Sigmoid colon (tissue), 7 donors: ENCODE results near the gene EPHA8. TPM values are rescaled to one million over a fixed set of nuclear protein-coding genes. Genes with fewer than 3 reads are reported as not detected.

ENCODE experiments used
- DNase-seq: peaks from one replicate; pipeline ENCODE4 v3.0.0-alpha.2; 2019
- H3K27ac ChIP-seq, 4 donors: fragments of 200-600 bp; sonication (generic); one replicate each; pipeline ENCODE4 v1.5.1; 2016 to 2019; ENCODE audit warnings: mild to moderate bottlenecking in 1 of 4
- H3K27me3 ChIP-seq, 3 donors: fragments of 200-600 bp; sonication (generic); one replicate each; pipeline ENCODE4 v1.5.1; 2019; ENCODE audit warnings: mild to moderate bottlenecking in 1 of 3
- H3K36me3 ChIP-seq, 4 donors: fragments of 200-600 bp; sonication (generic); one replicate each; pipeline ENCODE4 v1.5.1; 2016 to 2019
- H3K4me1 ChIP-seq, 4 donors: fragments of 200-600 bp; sonication (generic); one replicate each; pipeline ENCODE4 v1.5.1; 2017 to 2019
- H3K4me3 ChIP-seq, 4 donors: fragments of 200-600 bp; sonication (generic); one replicate each; pipeline ENCODE4 v1.5.1; 2017 to 2019; ENCODE audit warnings: mild to moderate bottlenecking in 2 of 4, moderate library complexity in 1 of 4
- H3K9me3 ChIP-seq, 4 donors: fragments of 200-600 bp in 3 of 4; sonication (generic) in 3 of 4; one replicate each; pipeline versions ENCODE4 v1.5.1 to v1.6.1; 2013 to 2019
- EP300 ChIP-seq, 4 donors: sonication (generic); formaldehyde crosslinking; IDR thresholded peaks; one replicate each; pipeline ENCODE4 v1.6.1; 2017; ENCODE audit warnings: antibody characterized with exemption in 4 of 4
- POLR2A ChIP-seq, 2 donors: fragments of 450-650 bp; IDR thresholded peaks; one replicate each; pipeline ENCODE4 v1.6.1; 2016; ENCODE audit warnings: antibody characterized with exemption in 2 of 2, mild to moderate bottlenecking in 2 of 2, moderate library complexity in 2 of 2
- POLR2AphosphoS5 ChIP-seq, 4 donors: sonication (generic); formaldehyde crosslinking; IDR thresholded peaks; one replicate each; pipeline ENCODE4 v1.6.1; 2017; ENCODE audit warnings: antibody characterized with exemption in 4 of 4
- WGBS, 2 donors: extraction: QIAGEN DNeasy Blood & Tissue Kit; methylation state at CpG; one replicate each; pipeline ENCODE4 v1.1.7; 2013; 5-methylcytosine and 5-hydroxymethylcytosine counted together
- intact Hi-C: fragments of 100-400 bp; cut with DNase I; formaldehyde crosslinking; loops from one replicate; pipeline ENCODE4 v1.15.1; 2023
- polyA plus RNA-seq, 3 donors: library from polyadenylated mRNA; stranded (reverse); fragments of 200-250 nt; gene quantifications; one replicate each; pipeline ENCODE4 v1.2.3, GENCODE V29; 2013
- total RNA-seq, 4 donors: library from RNA; depleted of rRNA; stranded (reverse); fragments of >200 nt; gene quantifications; one replicate each; pipeline ENCODE4 v1.1.0, GENCODE V29; 2016
- TF ChIP-seq, protein P1 (sequence below), 4 experiments: fragments of 450-650 bp in 3 of 4; fragments of 200-600 bp in 1 of 4; IDR thresholded peaks; one replicate each; pipeline ENCODE4 v1.5.1; 2016 to 2019; ENCODE audit warnings: antibody characterized with exemption in 4 of 4, mild to moderate bottlenecking in 3 of 4, moderate library complexity in 2 of 4
- donor health status: healthy with polysubstance abuse.
- donor health status: Bipolar disorder and iron deficiency.
- donor health status: healthy.

Gene EPHA8
- total and polyA plus RNA-seq, 7 donors: not detected

GRCh38 chr1:22579541-22580155 is 16.4 kb downstream of the EPHA8 start:
- Histone ChIP-seq H3K9me3 (no peaks in the 10 kb centered on the region), H3K27ac (no peak overlapping the region), H3K27me3 (no peaks in the 10 kb centered on the region), H3K36me3 (no peaks in the 10 kb centered on the region), H3K4me3 (no peak overlapping the region), H3K4me1 (no peaks in the 10 kb centered on the region)
- 65 to 66% methylated on average over 7 of the region's 7 CpGs for WGBS, 2 donors
- TF ChIP-seq, protein P1, sequence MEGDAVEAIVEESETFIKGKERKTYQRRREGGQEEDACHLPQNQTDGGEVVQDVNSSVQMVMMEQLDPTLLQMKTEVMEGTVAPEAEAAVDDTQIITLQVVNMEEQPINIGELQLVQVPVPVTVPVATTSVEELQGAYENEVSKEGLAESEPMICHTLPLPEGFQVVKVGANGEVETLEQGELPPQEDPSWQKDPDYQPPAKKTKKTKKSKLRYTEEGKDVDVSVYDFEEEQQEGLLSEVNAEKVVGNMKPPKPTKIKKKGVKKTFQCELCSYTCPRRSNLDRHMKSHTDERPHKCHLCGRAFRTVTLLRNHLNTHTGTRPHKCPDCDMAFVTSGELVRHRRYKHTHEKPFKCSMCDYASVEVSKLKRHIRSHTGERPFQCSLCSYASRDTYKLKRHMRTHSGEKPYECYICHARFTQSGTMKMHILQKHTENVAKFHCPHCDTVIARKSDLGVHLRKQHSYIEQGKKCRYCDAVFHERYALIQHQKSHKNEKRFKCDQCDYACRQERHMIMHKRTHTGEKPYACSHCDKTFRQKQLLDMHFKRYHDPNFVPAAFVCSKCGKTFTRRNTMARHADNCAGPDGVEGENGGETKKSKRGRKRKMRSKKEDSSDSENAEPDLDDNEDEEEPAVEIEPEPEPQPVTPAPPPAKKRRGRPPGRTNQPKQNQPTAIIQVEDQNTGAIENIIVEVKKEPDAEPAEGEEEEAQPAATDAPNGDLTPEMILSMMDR (IDR thresholded peaks at IDR 0.05): no peak
- no peak for TF ChIP-seq POLR2A (IDR thresholded peaks at IDR 0.05)
- no peak for TF ChIP-seq POLR2AphosphoS5 (IDR thresholded peaks at IDR 0.05)
- no peak for TF ChIP-seq EP300 (IDR thresholded peaks at IDR 0.05)
- DNase-seq: no peak
- intact Hi-C loops: no loop called here

GRCh38 chr1:22582661-22583635 is 19.7 kb downstream of the EPHA8 start:
- TF ChIP-seq EP300 (IDR thresholded peaks at IDR 0.05) (no peak), POLR2AphosphoS5 (IDR thresholded peaks at IDR 0.05) (no peak), POLR2A (IDR thresholded peaks at IDR 0.05) (no peak)
- TF ChIP-seq, protein P1 (IDR thresholded peaks at IDR 0.05): no peak
- no peak overlapping the region for H3K4me3 ChIP-seq
- intact Hi-C loops: no loop called here
- DNase-seq: no peak
- peaks cover 0 to 6% (median 0%) of the 10 kb centered on the region in 3 donors for H3K27me3 ChIP-seq
- 82 to 84% methylated on average over 29 of the region's 29 CpGs for WGBS, 2 donors
- no peaks in the 10 kb centered on the region for H3K36me3 ChIP-seq
- H3K27ac ChIP-seq: no peak overlapping the region
- no peaks in the 10 kb centered on the region for H3K9me3 ChIP-seq
- no peaks in the 10 kb centered on the region for H3K4me1 ChIP-seq

DNA sequence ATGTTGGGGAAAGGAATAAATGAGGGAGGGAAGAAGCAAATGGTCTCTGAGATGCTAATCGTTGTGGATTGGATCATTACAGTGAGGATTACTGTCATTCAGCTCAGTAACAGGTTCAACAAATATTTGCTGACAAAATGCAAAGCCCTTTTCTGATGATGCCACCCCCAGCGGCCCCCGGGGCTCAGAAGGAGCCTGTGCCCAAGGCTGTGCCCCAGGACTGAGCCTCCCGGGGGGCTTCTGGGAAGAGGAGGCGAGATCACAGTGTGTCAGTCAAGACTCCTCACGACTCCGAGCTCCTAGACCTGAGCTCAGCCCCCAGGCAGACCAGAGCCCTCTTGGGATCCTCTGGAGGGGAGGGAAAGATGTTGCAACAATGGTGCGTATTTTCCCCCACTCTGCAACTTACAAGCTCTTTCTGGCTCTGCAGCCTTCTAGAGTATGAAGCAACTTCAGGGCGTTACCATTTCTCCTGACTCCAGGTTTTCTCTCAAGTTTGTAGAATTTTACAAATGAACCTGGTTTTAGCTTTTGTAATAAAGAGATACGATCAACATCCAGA is 20.8 kb downstream of the EPHA8 start:
- no peaks in the 10 kb centered on the region for H3K36me3 ChIP-seq
- H3K27me3 ChIP-seq: peaks cover 0 to 6% (median 0%) of the 10 kb centered on the region in 3 donors
- no peak overlapping the region for H3K4me3 ChIP-seq
- intact Hi-C loops: no loop called here
- no peak for DNase-seq
- no peaks in the 10 kb centered on the region for H3K4me1 ChIP-seq
- H3K9me3 ChIP-seq: no peaks in the 10 kb centered on the region
- 74% methylated on average over 10 of the region's 10 CpGs for WGBS, 2 donors
- H3K27ac ChIP-seq: no peak overlapping the region
- TF ChIP-seq, protein P1 (IDR thresholded peaks at IDR 0.05): no peak
- TF ChIP-seq POLR2A (IDR thresholded peaks at IDR 0.05): no peak
- no peak for TF ChIP-seq POLR2AphosphoS5 (IDR thresholded peaks at IDR 0.05)
- TF ChIP-seq EP300 (IDR thresholded peaks at IDR 0.05): no peak

GRCh38 chr1:22584970-22585369 is 21.7 kb downstream of the EPHA8 start:
- Histone ChIP-seq H3K4me1 (no peaks in the 10 kb centered on the region), H3K9me3 (no peaks in the 10 kb centered on the region), H3K36me3 (no peaks in the 10 kb centered on the region), H3K27me3 (peaks cover 0 to 6% (median 4%) of the 10 kb centered on the region in 3 donors), H3K4me3 (no peak overlapping the region), H3K27ac (no peak overlapping the region)
- WGBS, 2 donors: 81 to 84% methylated on average over 9 of the region's 9 CpGs
- TF ChIP-seq EP300 (IDR thresholded peaks at IDR 0.05) (no peak), POLR2A (IDR thresholded peaks at IDR 0.05) (no peak), POLR2AphosphoS5 (IDR thresholded peaks at IDR 0.05) (no peak)
- TF ChIP-seq, protein P1 (IDR thresholded peaks at IDR 0.05): no peak
- intact Hi-C loops: no loop called here
- DNase-seq: no peak
